Esophagus mucosa (tissue), 1 donor: ENCODE measurements around the gene ACSF2. TPM values are rescaled to one million over a fixed set of nuclear protein-coding genes. Genes with fewer than 3 reads are reported as not detected.

Experiments
- ATAC-seq: fragments of 200-7000 bp; cut with Tn5 transposase; one replicate; pipeline ENCODE4 v1.9.1; 2020
- total RNA-seq: library from RNA; stranded (reverse); gene quantifications from one replicate; pipeline ENCODE4 v1.2.4, GENCODE V29; 2023
- donor health status: DM: yes; HTN: yes; CAD: no.

ACSF2 gene
- total RNA-seq, 1 donor from 2014 or later, result 15.1 TPM

DNA sequence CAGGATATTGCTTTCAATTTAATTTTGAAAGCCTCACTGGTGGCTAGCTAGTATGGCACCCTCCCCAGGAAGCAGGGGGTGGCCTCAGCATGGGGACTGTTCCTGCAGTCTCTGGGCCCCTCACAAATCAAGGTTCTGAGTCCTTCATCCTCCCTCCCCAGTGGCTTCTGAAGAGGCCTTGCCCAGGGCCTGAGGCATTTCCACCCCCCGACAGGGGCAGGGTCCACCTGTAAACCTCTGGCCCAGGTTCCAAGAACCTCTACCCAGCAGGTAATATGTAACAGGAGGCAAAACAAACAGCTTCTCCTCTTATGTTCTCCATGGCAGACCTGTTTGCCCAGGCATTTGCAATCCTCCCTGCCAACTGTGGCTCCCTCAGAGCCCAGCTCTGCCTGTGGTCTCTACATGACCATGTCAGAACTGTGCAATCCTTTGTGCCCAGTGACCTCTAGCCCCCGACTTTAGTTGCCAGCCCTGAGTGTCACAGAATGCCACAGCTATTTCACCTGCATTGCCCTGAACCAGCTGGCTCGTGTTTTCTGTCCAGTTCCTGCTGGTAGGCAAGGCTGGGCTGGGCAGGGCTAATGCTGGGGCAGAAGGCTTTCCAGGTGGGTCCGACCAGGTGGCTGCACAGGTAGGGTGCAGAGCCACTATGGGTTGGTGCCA is 14.3 kb downstream of the ACSF2 start:
- peak; percentile 26 for ATAC-seq

DNA sequence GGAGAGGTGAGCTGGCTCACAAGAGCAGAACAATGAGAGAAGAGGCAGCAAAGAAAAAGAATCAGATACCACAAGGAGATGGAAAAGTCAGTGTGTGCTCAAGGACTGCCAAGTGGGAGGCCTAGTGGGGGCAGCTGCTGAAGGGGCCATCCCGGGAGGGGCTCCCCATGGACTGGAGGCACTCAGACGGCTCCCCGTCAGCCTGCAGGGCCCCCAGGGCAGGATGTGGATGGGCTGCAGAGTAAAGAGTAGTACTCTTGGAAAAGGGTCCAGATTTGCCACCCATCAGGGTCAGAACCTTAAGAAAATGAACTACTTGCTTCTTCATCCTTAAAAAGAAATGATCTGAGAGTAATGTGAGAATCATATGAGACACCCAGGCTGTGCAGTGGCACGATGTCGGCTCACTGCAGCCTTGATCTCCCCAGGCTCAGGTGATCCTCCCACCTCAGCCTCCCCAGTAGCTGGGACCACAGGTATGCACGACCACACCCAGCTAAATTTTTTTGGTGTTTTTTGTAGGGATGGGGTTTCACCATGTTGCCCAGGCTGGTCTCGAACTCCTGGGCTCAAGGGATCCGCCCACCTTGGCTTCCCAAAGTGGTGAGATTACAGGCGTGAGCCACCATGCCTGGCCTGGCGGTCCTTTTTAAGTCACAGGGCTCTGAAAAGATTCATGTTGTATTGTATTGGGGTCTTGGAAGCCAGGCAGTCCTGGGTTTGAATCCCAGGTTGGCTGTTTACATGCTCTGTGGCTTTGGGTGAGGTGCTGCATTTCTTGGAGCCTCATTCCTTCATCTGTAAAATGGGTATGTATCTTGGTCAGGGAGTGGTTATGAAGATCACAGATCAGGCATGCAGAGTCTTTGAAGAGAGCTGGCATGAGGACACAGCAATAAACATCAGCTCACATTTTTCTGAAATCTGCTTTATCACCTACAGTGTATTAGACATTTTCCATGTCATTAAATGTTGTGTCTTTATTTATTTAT is 15.1 kb downstream of the ACSF2 start:
- ATAC-seq, result peak; percentile 13

DNA sequence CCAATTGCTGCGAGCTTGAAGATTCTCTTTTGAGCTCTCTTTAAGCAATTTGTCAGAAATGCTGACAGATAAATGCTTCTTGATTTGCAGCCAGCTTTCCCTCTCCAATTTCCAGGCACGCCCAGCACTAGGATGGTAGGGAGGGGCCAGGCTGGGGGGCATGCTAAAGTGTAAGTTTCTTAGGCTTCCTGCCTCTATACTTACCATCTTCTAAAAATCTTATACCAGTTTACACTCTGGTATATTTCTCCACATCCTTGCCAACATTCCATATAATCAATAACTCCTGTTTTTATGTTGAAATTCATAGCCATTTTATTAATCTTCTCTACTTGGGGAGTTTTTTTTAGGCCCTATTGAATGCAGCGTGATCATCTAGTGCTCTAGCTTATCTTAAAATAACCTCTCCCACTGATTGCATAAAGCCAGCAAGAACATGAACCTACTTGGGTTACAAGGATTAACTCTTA is 17.5 kb downstream of the ACSF2 start:
- no peak for ATAC-seq

DNA sequence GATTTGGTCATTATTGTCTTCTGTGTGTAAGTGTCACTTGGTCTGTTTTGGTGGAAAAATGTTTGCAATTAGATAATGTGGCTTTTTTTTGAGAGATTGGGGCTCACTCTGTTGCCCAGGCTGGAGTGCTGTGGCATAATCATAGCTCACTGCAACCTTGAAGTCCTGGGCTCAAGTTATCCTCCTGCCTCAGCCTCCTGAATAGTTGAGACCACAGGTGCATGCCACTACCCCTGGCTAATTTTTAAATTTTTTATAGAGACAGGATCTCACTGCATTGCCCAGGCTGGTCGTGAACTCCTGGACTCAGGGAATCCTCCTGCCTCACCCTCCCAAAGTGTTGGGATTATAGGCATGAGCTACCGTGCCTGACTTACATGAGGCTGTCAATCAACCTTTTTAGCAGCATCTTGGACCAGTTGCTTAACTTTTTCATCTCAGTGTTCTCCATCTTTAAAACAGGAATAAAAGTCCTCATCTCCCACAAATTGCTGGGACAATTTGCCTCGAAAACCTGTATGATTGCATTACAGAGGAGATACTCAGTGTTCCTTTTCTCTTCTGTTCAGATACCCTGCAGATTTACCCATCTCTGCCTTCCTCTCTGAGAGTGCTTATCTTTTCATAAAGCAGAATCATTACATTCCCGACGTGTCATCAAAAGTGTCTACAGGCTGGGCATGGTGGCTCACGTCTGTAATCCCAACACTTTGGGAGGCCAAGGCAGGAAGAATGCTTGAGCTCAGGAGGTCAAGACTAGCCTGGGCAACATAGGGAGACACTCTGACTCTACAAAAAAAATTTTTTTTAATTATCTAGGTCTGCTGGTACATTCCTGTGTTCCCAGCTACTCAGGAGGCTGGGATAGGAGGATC is 19.1 kb downstream of the ACSF2 start:
- ATAC-seq, result no peak

DNA sequence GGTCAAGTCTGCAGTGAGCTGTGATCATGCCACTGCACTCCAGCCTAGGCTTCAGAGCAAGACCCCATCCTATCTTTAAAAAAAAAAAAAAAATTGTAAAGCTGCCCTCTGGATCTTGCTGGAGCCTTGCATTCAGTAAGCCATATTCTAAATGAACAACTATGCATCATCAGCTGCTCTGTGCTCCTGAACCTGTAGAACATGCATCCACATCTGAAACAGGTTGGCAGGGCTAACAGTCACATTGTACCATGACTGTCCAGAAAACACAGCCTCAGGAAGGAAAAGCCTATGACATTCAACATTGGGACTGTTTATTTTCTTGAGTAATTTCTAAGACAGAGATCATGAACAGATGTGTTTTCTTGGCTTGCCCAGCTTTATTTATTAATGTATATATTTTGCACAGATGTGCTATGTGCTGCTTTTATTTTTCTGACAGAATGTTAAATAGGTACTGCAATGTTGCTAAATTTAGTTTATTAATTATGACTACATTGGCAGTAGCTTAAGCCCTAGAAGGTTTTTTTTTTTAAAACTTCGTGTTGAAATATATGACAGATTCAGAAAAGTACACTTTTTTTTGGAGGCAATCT is 19.8 kb downstream of the ACSF2 start:
- ATAC-seq, result peak; percentile 48

DNA sequence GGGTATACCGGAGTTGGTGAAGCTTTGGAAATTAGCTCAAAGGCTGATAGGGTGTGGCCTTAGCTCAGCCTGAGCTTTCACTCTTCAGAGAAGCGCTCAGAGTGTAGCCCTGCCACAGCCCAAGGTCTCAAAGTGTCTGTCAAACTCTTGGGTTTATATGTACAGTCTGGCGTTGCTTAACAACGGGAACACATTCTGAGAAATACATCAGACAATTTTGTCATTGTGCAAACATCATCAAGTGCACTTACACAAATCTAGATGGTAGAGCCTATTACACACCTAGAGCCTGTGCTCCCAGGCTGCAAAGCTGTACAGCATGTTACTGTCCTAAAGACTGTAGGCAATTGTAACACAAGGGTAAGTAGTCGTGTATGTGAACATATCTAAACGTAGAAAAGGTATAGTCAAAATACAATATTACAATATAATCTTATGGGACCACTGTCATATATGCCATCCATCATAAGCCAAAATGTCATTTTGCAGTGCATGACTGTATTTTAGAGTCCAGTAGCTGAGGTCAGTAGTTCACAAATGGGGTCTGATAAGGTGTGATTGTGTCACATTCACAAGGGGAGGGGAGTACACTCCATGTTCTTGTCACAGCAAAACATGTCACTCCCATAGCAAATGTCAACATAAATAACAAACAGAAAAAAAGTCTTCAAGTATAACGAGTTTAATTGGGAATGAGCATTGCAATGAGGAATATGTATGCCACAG is 22.0 kb downstream of the ACSF2 start:
- no peak for ATAC-seq

DNA sequence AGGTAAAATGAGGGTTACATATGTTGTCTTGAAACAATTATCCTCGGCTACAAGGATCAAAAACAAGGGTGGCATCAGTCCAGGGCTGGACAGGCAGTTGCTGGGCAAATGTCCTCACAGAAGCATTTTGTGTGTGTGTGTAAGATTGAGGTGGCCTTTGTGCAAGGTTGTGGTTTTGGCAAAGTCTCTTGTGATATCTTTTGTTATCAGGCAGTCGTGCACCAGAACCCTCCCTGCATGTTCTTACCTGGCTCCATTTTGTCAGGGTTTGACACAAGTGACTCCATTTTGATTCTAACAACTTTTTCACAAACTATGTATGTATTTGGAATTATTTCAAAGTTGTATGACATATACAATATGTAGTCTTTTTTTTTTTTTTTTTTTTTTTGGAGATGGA is 22.6 kb downstream of the ACSF2 start:
- no peak for ATAC-seq

DNA sequence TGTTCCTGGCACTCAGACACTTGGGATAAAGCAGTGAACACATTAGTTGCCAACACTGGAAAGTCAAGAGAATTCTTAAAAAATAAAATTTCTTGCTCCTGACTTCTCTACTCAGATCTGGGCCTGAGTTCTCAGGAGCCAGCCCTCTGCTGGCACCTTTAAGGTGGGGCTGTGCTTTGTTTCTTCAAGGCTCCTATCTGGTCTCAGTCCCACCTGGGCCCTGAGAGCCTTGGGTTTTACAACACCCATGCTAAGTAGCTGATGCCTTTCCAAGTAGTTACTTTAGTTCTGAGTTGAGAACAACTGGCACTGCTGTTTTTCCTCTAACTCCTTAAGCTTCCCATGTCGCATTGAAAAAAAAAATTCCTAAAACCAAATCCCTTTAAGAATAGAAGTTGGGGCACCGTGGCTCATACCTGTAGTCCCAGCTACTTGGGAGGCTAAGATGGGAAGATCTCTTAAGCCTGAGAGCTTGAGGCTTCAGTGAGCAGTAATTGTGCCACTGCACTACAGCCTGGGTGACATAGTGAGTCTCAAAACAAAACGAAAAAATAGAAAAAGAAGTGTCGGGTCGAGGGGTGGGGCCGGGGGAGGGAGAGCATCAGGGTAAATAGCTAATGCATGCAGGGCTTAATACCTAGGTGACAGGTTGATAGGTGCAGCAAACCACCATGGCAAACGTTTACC is 26.1 kb downstream of the ACSF2 start:
- ATAC-seq, result no peak

DNA sequence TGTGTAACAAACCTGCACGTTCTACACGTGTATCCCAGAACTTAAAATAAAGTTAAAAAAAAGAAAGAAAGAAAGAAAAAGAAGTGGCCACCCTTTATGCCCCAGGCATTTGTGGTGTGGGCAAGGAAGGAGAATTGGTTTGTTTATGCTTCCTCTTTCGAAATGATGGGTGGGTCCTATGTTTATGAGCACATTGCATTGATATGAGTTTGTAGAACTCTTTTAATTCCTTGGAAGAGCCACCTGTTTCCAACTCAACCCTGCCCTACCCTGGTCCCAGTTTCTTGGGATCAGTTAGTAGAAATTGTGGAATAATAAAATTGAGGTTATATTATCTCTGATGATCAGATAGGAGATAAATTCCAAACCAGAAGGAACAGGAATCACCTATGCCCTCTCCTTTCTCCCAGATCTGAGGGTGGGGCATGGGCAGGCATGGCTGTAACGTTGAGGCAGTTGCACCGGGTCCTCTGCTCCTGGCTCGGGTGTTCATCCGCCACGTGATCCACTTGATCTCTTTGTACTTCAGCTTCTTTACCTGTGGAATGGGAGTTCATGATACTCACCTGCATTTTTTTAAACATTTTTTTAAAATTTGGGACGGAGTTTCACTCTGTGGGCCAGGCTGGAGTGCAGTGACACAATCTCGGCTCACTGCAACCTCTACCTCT is 26.7 kb downstream of the ACSF2 start:
- peak; percentile 32 for ATAC-seq

DNA sequence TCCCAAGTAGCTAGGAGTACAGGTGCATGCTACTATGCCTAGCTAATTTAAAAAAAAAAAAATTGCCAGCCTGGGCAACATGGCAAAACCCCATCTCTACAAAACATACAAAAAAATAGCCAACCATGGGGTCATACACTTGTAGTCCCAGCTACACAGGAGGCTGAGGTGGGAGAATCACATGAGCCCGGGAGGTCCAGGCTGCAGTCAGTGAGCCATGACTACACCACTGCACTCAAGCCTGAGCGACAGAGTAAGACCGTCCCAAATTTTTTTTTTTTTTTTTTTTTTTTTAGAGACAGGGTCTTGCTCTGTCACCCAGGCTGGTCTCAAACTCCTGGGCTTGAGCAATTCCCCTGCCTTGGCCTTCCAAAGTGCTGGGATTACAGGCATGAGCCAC is 27.9 kb downstream of the ACSF2 start:
- no peak for ATAC-seq

DNA sequence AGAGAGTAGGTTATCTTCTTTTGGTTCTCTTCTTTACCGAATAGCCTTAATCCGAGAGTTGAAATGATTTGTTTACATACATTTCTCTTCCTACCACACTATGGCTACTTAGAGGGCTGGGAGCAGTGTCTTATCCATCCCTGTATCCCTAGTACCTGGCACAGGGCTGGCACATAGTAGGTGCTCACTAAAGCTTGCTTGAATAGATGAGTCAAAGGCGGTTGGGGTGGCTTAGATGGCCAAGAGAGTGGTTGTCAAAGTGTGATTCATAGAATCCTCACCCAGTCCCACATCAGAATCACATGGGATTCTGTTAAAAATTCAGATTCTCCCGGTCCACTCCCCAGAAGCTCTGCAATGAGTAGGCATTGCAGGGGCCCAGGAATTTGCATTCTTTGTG is 31.6 kb downstream of the ACSF2 start:
- ATAC-seq, result no peak

DNA sequence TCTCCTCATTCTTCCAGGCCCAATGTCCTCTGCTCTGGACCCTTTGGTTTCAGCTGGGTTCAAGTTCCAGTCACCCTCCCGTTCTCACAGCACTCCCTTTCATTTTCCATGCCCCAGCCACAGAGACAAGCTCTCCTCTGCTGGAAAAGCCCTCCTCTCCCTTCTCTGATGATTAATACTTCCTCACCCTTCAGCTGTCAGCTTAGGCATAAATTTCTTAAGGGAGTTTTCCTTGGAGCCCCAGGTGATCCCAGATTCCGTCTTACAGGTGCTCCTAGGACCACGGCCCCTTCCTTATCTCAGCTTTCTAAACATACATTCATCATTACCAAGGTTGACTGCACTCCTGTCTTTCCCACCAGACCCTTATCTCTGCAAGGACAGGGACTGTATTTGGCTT is 32.3 kb downstream of the ACSF2 start:
- ATAC-seq, result no peak

DNA sequence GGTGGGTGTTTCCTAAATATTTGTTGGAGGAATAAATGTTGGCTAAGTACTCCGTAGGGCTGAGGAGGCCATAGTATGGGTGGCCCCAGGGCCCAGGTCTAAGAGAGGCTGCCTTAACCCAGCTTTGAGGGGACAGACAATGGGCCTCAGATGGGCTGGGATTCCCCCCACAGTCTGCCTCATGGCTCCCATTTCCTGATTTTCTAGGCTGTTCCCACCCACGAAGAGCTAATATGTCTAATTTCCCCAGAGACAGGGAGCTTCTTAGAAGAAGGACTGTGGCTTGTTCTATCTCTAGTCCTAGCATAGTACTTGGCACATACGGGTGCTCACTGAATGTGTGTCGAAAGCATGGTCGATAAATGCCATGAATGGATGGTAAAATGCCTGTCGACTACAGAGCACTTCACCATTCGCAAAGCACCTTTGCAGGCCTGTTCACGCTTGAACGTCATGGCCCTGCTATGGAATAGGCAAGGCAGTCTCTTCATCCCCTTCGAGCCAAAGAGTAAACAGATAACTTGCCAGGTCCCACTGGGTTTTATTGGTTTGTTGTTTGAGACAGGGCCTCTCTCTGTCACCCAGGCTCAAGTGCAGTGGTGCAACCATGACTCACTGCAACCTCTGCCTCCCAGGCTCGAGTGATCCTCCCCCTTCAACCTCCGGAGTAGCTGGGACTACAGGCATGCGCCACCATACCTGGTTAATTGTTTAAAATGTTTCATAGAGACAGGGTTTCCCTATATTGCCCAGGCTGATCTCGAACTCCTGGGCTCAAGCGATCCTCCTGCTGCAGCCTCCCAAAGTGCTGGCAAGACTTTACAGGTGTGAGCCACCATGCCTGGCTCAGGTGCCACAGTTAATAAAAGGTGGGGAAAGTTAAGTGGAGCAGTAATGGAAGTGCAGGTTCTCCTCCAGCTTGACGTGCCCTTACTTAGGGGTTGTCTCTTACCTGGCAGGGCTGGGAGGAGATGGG is 33.0 kb downstream of the ACSF2 start:
- peak; percentile 44 for ATAC-seq

DNA sequence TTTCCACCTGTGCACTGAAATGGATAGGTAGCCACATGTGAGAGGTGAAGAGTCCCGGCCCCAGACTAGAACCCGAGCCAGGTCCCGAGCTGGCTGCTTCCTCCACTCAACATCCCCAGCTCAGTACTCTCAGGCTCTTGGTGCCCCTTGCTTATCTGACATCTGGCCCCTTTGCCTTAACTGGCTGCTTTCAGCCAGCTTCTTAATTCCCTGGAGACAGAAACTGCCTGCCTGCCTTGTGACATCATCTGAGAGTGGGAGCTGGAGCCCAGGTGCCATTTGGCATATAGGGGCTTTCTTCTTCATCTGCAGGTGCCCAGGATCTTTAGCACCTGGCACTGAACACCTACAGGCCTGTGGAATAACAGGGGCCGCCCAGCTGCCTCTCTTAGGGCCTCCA is 33.7 kb downstream of the ACSF2 start:
- ATAC-seq, result no peak

DNA sequence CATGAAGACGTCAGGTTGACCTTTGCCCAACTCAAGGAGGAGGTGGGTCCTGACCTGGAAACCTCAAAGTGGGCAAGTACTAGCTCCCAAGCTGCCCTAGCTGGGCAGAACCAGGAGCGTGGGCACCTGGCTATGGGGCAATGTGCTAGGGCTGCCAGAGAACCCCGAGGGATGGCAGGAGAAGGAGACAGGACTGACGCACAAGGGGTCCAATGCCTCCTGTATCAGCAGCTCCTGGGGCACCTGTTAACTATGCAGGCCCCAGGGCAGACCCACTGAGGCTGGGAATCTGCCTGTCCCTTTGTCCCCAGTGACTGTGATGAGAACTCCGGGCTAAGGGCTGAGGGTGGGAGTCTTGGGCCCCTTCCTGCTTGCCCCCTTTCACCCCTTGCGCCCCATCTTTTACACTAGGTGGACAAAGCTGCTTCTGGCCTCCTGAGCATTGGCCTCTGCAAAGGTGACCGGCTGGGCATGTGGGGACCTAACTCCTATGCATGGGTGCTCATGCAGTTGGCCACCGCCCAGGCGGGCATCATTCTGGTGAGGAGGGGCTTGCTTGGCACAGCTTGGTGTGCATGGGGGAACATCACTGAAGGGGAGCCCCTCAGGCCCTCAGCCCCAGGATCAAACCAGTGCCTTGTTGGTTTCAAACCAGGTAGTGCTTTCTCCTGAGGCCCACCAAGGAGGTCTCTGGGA is 35.0 kb downstream of the ACSF2 start:
- no peak for ATAC-seq

DNA sequence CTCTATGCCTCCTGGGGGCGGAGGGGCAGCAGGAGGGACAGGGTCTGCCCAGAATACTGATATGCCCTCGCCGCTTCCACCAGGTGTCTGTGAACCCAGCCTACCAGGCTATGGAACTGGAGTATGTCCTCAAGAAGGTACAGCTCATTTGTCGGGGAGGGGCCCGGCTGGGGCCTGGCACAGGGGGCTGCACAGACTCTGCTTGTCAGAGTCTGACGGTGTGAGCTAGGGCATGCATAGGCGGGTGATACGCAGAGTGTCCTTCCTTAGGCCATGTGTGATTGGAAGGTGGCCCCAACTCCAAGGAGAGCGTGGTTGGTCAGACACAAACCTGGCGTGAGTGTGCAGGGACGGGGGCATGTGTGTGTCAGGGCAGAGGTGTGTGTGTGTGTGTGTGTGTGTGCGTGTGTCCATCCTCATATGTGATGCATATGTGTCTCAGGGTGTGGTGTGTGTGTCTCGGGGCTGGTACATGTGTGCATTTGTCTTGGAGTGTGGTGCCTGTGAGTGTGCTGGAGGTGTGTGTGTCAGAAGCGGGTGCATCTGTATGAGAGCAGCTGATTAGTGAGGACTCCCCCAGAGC is 35.6 kb downstream of the ACSF2 start:
- no peak for ATAC-seq

DNA sequence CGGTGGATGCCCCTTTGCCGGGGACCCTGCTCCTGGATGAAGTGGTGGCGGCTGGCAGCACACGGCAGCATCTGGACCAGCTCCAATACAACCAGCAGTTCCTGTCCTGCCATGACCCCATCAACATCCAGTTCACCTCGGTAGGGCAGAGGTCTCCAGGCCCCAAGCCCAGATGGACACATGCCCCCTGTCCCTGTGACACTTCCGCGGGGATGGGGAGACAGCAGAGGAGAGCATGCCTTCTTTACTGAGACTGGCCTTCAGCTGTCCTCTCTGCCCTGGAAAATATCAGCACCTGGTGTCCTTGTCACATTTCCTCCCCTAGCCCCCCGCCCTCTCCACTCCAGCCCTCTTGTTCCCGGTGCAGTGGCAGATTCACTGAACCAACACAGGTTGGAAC is 36.4 kb downstream of the ACSF2 start:
- no peak for ATAC-seq

DNA sequence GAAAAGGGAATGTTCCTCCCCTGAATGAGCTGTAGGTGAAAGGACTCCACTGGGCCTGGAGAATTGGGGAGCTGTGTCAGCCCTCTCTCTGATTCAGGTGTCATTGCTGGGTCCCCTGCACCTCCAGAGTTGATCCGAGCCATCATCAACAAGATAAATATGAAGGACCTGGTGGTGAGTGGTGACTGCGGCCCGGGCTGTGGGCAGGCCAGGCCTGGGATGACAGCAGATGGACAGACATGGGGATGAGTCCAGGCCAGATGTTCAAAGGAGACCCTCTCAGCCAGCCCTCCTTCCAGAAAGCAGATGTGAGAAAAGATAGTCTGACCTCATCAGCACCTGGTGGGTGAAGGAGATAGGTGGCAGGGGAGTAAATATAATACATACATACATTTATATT is 38.1 kb downstream of the ACSF2 start:
- no peak for ATAC-seq
